Glutamatergic neuron (in vitro differentiated cells): ENCODE results near the gene UNC80. TPM values are rescaled to one million over a fixed set of nuclear protein-coding genes. Genes with fewer than 3 reads are reported as not detected.

Experiments
- DNase-seq: peaks from one replicate; pipeline ENCODE4 v3.0.0; 2022
- H3K27ac Mint-ChIP-seq: one replicate; pipeline ENCODE4 v1.8.0; 2020; ENCODE audit warnings: mild to moderate bottlenecking, mixed read lengths, inconsistent platforms; ENCODE audit not compliant: unreplicated experiment
- H3K27me3 Mint-ChIP-seq: one replicate; pipeline ENCODE4 v1.8.0; 2020; ENCODE audit warnings: mild to moderate bottlenecking, moderate library complexity, mixed read lengths, inconsistent platforms; ENCODE audit not compliant: unreplicated experiment
- H3K36me3 Mint-ChIP-seq: one replicate; pipeline ENCODE4 v1.8.0; 2020; ENCODE audit warnings: mild to moderate bottlenecking, mixed read lengths, inconsistent platforms; ENCODE audit not compliant: unreplicated experiment
- H3K4me1 Mint-ChIP-seq: one replicate; pipeline ENCODE4 v1.8.0; 2020; ENCODE audit warnings: mild to moderate bottlenecking, low read depth, mixed read lengths, inconsistent platforms; ENCODE audit not compliant: unreplicated experiment
- H3K4me3 Mint-ChIP-seq: one replicate; pipeline ENCODE4 v1.8.0; 2020; ENCODE audit warnings: mild to moderate bottlenecking, mixed read lengths, inconsistent platforms; ENCODE audit not compliant: unreplicated experiment
- H3K9me3 Mint-ChIP-seq: one replicate; pipeline ENCODE4 v1.8.0; 2020; ENCODE audit warnings: mild to moderate bottlenecking, moderate library complexity, mixed read lengths, inconsistent platforms; ENCODE audit not compliant: unreplicated experiment
- CTCF ChIP-seq: fragments of 200-600 bp; sonication (generic); IDR thresholded peaks from one replicate; pipeline ENCODE4 v1.5.0; 2021; ENCODE audit not compliant: partially characterized antibody, unreplicated experiment
- total RNA-seq: library from RNA; stranded (reverse); fragmentation: NEBNext Ultra II Directional; extraction: Animal tissue kit (Norgen Biotek cat#: 25700); gene quantifications from one replicate; pipeline ENCODE4 v1.2.1, GENCODE V29; 2021; ENCODE audit not compliant: unreplicated experiment

Gene UNC80
- total RNA-seq, 1 donor from 2014 or later = 9.0 TPM

DNA sequence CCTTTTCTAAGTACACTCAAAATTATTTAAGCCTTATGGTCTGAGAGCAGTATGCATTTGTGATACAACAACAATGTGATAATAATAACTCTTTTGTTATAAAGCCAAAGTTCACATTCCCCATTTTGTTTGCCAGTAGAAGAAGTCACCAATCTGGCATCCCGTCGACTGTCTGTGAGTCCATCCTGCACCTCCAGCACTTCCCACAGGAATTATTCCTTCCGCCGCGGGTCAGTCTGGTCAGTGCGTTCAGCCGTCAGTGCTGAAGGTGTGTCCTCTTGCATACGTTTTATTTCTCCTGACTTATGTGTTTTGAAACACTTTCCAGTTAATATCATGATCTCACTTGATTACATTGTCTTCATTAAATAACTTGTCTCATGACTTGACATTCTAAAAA lies 150.5 kb downstream of the UNC80 start:
- H3K4me1 Mint-ChIP-seq = no peaks in the 10 kb centered on the region
- no peak for DNase-seq
- peaks cover 2% of the 10 kb centered on the region for H3K27me3 Mint-ChIP-seq
- no peak overlapping the region for H3K27ac Mint-ChIP-seq
- TF ChIP-seq CTCF = no peak
- no peaks in the 10 kb centered on the region for H3K9me3 Mint-ChIP-seq
- H3K36me3 Mint-ChIP-seq = no peaks in the 10 kb centered on the region
- no peak overlapping the region for H3K4me3 Mint-ChIP-seq

DNA sequence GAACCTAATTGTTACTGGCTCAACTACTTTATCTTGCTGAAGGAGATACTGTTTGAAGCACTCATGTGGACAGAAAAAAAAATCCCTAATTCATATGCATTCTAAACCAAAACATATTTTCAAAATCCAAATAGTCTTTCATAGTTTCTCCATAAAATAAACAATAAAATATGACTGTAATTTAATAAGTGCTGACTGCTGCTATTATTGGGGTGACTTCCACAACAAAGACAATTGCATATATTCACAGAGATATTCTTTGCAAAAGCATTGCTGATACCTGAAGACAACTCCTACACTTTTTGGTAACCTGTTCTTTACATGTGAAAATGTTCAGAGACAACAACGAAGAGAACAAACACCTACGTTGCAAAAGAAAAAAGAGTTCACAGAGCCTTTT lies 157.7 kb downstream of the UNC80 start:
- Mint-ChIP-seq H3K27me3 (peaks cover 2% of the 10 kb centered on the region), H3K4me3 (no peak overlapping the region), H3K36me3 (no peaks in the 10 kb centered on the region), H3K4me1 (no peaks in the 10 kb centered on the region), H3K27ac (no peak overlapping the region), H3K9me3 (no peaks in the 10 kb centered on the region)
- no peak for DNase-seq
- TF ChIP-seq CTCF = no peak

DNA sequence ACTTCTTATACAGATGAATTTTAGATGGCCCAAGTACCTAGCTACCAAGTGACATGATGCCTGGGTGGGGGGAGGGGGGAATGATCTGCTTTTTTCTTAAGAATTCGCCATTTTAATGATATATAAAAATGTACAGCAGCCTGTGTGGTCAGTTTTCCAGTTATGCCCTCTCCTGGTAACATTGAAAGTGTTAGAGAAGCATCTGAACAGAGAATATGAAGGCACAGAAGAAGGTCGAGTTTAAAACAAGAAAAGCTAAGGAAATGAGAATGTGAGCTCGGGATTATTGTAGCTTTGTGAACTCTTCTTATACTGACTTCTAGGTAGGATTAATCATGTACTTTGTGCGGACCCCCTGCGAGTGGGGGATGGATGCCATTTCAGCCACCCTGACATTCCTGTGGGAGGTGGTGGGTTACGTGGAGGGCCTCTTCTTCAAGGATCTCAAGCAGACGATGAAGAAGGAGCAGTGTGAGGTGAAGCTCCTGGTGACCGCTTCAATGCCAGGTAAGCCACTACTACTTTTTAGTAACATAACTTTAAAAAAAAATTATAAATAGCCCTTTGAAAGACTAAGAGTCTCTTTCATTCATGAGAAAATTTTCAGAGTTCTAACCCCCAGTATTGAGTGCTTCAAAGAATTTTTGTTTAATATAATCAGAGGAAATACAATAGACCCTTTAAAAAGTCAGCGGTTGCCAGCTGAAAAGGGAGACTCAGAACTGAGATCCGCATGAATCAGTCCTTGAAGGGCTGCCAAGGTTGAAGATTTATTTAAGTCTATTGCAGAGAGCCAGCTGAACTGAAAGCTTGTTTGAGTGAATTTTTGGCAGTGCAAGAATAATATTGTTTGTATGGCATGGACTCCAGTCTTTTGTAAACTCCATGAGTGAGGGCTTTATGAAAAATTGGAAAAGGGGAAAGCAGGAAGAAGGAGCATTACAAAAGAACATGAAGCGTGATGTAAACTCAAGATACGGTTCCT lies 162.2 kb downstream of the UNC80 start:
- Mint-ChIP-seq H3K4me1 (no peaks in the 10 kb centered on the region), H3K9me3 (no peaks in the 10 kb centered on the region), H3K36me3 (no peaks in the 10 kb centered on the region), H3K4me3 (no peak overlapping the region), H3K27me3 (peaks cover 1% of the 10 kb centered on the region), H3K27ac (no peak overlapping the region)
- TF ChIP-seq CTCF = no peak
- DNase-seq = no peak

DNA sequence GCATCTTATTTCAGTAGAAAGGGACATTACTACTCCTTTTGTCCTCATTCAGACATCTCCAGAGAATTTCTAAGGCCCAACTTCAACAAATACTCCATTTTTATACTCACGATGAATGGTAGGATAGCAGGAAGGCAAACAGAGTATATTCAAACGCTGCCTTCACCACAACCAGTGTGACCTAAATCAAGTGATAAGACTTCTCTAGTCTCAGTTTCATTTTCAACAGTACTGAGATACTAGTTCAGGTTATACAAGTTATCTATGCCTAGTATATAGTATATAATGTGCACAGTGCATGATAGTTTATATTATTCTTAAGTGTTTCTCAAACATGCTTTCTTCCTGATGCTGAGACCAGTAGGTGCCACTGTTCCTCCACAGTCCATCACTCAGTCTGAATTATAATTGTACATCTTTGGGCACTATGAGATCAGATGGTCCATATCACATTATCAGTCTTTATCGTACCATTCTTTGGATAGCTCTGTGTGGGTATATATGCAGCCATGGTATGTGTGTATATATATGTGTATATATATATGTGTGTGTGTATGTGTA lies 164.6 kb downstream of the UNC80 start:
- H3K36me3 Mint-ChIP-seq = peaks cover under 1% of the 10 kb centered on the region
- H3K4me3 Mint-ChIP-seq = no peak overlapping the region
- no peak for DNase-seq
- no peak overlapping the region for H3K27ac Mint-ChIP-seq
- TF ChIP-seq CTCF = no peak
- no peaks in the 10 kb centered on the region for H3K9me3 Mint-ChIP-seq
- H3K4me1 Mint-ChIP-seq = no peaks in the 10 kb centered on the region
- H3K27me3 Mint-ChIP-seq = peaks cover 3% of the 10 kb centered on the region

DNA sequence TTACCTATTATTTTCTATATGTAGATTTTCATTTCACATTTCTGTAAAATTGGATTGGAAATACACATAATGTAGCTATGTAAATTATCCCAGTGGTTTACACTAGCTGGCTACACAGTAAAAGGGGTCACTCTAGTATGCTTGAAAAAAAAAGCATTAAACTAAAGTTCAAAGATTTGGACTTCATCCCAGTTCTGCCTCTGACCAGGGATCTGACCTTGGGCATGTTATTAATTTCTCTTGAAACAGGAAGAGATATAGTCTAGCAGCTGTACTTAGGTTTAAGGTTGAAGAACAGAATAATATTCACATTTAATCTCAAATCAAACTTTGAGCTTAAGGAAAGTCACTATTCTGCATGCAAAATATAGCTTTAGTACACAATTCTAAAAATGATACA lies 166.3 kb downstream of the UNC80 start:
- Mint-ChIP-seq H3K4me1 (no peaks in the 10 kb centered on the region), H3K9me3 (no peaks in the 10 kb centered on the region), H3K27ac (no peak overlapping the region), H3K4me3 (no peak overlapping the region), H3K36me3 (peaks cover 5% of the 10 kb centered on the region), H3K27me3 (peaks cover 3% of the 10 kb centered on the region)
- no peak for TF ChIP-seq CTCF
- DNase-seq = no peak
